Keratinocyte (primary cell): ENCODE results near the gene CRIM1. TPM values are rescaled to one million over a fixed set of nuclear protein-coding genes. Genes with fewer than 3 reads are reported as not detected.

Source experiments
- DNase-seq: peaks from one replicate; pipeline ENCODE4 v3.0.0-alpha.2; 2011; ENCODE audit warnings: low read depth, missing footprints, low spot score
- FAIRE-seq: peaks from 2 replicates; lab custom pipeline; 2011; peaks lifted over from hg19 to GRCh38; lab: Jason Lieb, UNC
- H2AFZ ChIP-seq: 2 replicates; pipeline ENCODE4 v1.6.0; 2012; ENCODE audit warnings: low read length, control low read depth, inconsistent platforms; ENCODE audit not compliant: control insufficient read depth
- H3K27ac ChIP-seq: 2 replicates; pipeline ENCODE4 v1.5.1; 2011; ENCODE audit warnings: low read length; ENCODE audit not compliant: control insufficient read depth, insufficient read depth
- H3K27me3 ChIP-seq: 3 replicates; pipeline ENCODE4 v1.6.0; 2011; ENCODE audit warnings: low read length; ENCODE audit not compliant: control insufficient read depth, insufficient read depth; ENCODE audit errors: extremely low read depth
- H3K36me3 ChIP-seq, 2 experiments: 2 replicates in 1 of 2; 3 replicates in 1 of 2; pipeline ENCODE4 v1.5.1; 2011; ENCODE audit warnings: low read length in 2 of 2, mild to moderate bottlenecking in 1 of 2; ENCODE audit not compliant: control insufficient read depth in 2 of 2, insufficient read depth in 2 of 2; ENCODE audit errors: extremely low read depth in 1 of 2
- H3K4me1 ChIP-seq: 3 replicates; pipeline ENCODE4 v1.5.1; 2011; ENCODE audit warnings: low read length; ENCODE audit not compliant: control insufficient read depth, insufficient read depth; ENCODE audit errors: extremely low read depth
- H3K4me2 ChIP-seq: 3 replicates; pipeline ENCODE4 v1.6.0; 2011; ENCODE audit warnings: low read depth, low read length; ENCODE audit not compliant: control insufficient read depth, insufficient read depth; ENCODE audit errors: extremely low read depth
- H3K4me3 ChIP-seq, 3 experiments: fragments of 200-600 bp in 1 of 3; sonication (generic) in 1 of 3; 2 replicates in 2 of 3; 3 replicates in 1 of 3; pipeline ENCODE4 v1.5.1; 2011 to 2016; ENCODE audit warnings: low read length in 3 of 3, mild to moderate bottlenecking in 3 of 3, control low read depth in 2 of 3, inconsistent platforms in 1 of 3, low read depth in 1 of 3, mixed read lengths in 1 of 3, mixed run types in 1 of 3, moderate library complexity in 1 of 3; ENCODE audit not compliant: control insufficient read depth in 2 of 3, insufficient read depth in 2 of 3; ENCODE audit errors: extremely low read depth in 1 of 3
- H3K79me2 ChIP-seq: 2 replicates; pipeline ENCODE4 v1.6.0; 2012; ENCODE audit warnings: low read length; ENCODE audit not compliant: control insufficient read depth, insufficient read depth
- H3K9ac ChIP-seq: 3 replicates; pipeline ENCODE4 v1.6.0; 2011; ENCODE audit warnings: low read length; ENCODE audit not compliant: control insufficient read depth, insufficient read depth; ENCODE audit errors: extremely low read depth
- H3K9me1 ChIP-seq: 3 replicates; pipeline ENCODE4 v1.6.0; 2011; ENCODE audit warnings: low read length; ENCODE audit not compliant: control insufficient read depth, insufficient read depth; ENCODE audit errors: extremely low read depth
- H3K9me3 ChIP-seq: 2 replicates; pipeline ENCODE4 v1.5.1; 2012; ENCODE audit warnings: low read depth, low read length; ENCODE audit not compliant: control insufficient read depth
- H4K20me1 ChIP-seq: 3 replicates; pipeline ENCODE4 v1.6.0; 2011; ENCODE audit warnings: low read length; ENCODE audit not compliant: control insufficient read depth, insufficient read depth; ENCODE audit errors: extremely low read depth
- EZH2 ChIP-seq: IDR thresholded peaks from one replicate; pipeline ENCODE4 v1.6.1; 2012; ENCODE audit warnings: inconsistent platforms, mild to moderate bottlenecking, low read length, moderate library complexity
- dilution Hi-C: fragments of 300-500 bp; cut with MboI; formaldehyde crosslinking; loops from one replicate; pipeline ENCODE4 v1.7.0; 2020; ENCODE audit warnings: low sequenced_read_pairs; ENCODE audit not compliant: extremely low pct_ligation_motif_present
- polyA plus RNA-seq, 5 experiments: library from polyadenylated mRNA; depleted of rRNA in 3 of 5; stranded (reverse) in 3 of 5; stranded (forward) in 1 of 5; unstranded in 1 of 5; fragments of >200 nt; gene quantifications; 1 replicate in 1 of 5; 2 replicates in 3 of 5; 3 replicates in 1 of 5; pipeline versions ENCODE4 v1.2.1 to v1.2.3, GENCODE V29; 2011 to 2012; ENCODE audit warnings: missing spikeins in 2 of 5, low read depth in 1 of 5, low replicate concordance in 1 of 5
- TF ChIP-seq, protein P1 (sequence below), 3 experiments: IDR thresholded peaks in 1 of 3; conservative IDR thresholded peaks in 1 of 3; optimal IDR thresholded peaks in 1 of 3; 2 replicates in 2 of 3; 3 replicates in 1 of 3; pipeline versions ENCODE3 to v1.5.1; 2011; ENCODE audit warnings: low read length in 3 of 3, mild to moderate bottlenecking in 3 of 3, moderate library complexity in 2 of 3, control low read depth in 1 of 3, inconsistent platforms in 1 of 3; ENCODE audit not compliant: insufficient read depth in 2 of 3; ENCODE audit errors: extremely low read depth in 1 of 3

Gene CRIM1
- polyA plus RNA-seq, 1 donor (not counting 4 experiments of a cell fraction or from before 2014, with no cell fraction given) = 98.3 TPM

DNA sequence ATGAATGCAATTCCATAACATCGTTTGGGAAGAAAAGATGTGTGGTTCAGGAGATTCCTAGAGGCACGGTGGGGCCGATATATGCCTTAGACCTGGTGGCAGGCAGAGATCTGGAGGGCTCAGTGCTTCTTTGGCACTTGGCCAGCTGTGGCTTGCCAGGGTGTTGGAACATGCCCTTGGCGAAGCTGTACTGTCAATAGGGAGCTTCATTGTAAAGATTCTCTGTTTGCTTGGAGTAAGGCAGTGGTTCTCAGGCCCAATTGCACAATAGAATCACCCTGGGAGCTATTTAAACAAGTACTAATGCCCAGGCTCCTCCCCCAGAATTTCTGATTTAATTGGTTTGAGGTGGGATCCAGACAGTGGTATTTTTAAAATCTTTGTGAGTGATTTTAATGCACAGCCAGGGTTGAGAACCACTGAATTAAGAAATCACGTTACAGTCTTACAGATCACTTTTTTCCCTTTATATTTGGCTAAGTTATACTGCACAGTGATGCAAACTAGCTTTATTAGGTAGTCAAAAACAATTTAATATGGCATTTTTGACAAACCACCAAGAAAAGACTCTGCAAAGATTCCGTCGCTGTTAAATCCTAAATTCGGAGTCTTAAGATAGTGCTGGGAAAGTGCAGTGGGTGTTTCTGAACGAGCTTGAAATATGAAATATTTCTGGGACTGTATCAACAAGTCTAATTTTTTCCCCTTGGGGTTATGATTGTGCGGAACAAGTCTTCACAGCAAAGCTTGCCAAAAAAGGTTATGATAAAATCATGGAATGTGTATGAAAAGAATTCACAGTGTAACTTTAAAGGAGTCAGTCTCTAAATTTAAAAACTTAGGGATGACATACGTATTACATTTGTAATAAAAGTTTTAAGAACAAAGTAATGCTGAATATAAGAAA lies 78.0 kb downstream of the CRIM1 start:
- H3K36me3 ChIP-seq = peaks cover 6 to 8% of the 10 kb centered on the region in 2 experiments
- FAIRE-seq (peak; percentile 93), DNase-seq (peak; percentile 56)
- H3K4me1 ChIP-seq = peaks cover 47% of the 10 kb centered on the region
- H4K20me1 ChIP-seq = peaks cover 3% of the 10 kb centered on the region
- no peak overlapping the region for H2AFZ ChIP-seq
- peak overlapping the region; percentile 46 for H3K9ac ChIP-seq
- H3K9me3 ChIP-seq = no peaks in the 10 kb centered on the region
- peaks cover 65% of the 10 kb centered on the region for H3K79me2 ChIP-seq
- H3K4me2 ChIP-seq = peak overlapping the region; percentile 88
- dilution Hi-C loops = no loop called here
- H3K27me3 ChIP-seq = no peaks in the 10 kb centered on the region
- H3K9me1 ChIP-seq = no peaks in the 10 kb centered on the region
- H3K4me3 ChIP-seq = peak overlapping the region in 2 of 3 experiments; percentile 40 to 58
- peak overlapping the region; percentile 74 for H3K27ac ChIP-seq
- TF ChIP-seq EZH2 = no peak
- TF ChIP-seq, protein P1, sequence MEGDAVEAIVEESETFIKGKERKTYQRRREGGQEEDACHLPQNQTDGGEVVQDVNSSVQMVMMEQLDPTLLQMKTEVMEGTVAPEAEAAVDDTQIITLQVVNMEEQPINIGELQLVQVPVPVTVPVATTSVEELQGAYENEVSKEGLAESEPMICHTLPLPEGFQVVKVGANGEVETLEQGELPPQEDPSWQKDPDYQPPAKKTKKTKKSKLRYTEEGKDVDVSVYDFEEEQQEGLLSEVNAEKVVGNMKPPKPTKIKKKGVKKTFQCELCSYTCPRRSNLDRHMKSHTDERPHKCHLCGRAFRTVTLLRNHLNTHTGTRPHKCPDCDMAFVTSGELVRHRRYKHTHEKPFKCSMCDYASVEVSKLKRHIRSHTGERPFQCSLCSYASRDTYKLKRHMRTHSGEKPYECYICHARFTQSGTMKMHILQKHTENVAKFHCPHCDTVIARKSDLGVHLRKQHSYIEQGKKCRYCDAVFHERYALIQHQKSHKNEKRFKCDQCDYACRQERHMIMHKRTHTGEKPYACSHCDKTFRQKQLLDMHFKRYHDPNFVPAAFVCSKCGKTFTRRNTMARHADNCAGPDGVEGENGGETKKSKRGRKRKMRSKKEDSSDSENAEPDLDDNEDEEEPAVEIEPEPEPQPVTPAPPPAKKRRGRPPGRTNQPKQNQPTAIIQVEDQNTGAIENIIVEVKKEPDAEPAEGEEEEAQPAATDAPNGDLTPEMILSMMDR (optimal IDR thresholded peaks at IDR 0.05 in 1 of 3, IDR thresholded peaks at IDR 0.05 in 1 of 3, conservative IDR thresholded peaks at IDR 0.05 in 1 of 3; ENCODE audit: extremely low read depth in 1 of 3, insufficient read depth in 2 of 3, low read length in 3 of 3) = no peak

DNA sequence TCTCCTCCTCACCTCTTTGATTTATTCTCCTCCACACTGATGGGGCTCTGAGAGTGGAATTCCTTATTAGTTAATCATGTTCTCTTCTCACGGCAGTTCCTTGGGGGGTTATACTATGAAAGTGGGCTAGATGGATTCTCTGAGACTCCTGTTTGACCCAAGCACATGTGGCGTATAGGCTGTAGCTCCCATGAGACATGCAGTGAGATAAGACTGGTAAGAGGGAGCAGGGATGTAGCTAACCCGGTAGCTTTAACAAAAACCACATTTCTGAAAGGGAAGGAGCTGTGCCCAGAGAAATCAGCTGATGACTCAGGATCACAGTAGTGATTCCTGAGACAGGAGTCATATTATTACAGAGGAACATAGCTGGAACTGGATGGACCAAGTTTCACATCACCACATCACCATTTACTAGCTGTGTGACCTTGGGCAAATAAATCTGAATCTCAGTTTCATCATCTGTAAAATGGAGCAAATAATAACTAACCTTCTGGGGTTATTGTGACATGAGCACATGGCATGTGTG lies 82.9 kb downstream of the CRIM1 start:
- Histone ChIP-seq H3K79me2 (peaks cover 74% of the 10 kb centered on the region), H3K36me3 (peaks cover 28 to 33% of the 10 kb centered on the region in 2 experiments), H3K27me3 (no peaks in the 10 kb centered on the region), H3K4me3 (peak overlapping the region in 1 of 3 experiments; percentile 9), H3K9me3 (no peaks in the 10 kb centered on the region), H3K9ac (peak overlapping the region; percentile 71), H3K9me1 (peaks cover 5% of the 10 kb centered on the region), H4K20me1 (peaks cover 2% of the 10 kb centered on the region), H3K27ac (peak overlapping the region; percentile 94), H3K4me2 (peak overlapping the region; percentile 72), H3K4me1 (peaks cover 32% of the 10 kb centered on the region), H2AFZ (peak overlapping the region; percentile 57)
- DNase-seq = peak; percentile 56
- FAIRE-seq = peak; percentile 87
- TF ChIP-seq EZH2 = no peak
- TF ChIP-seq, protein P1 (optimal IDR thresholded peaks at IDR 0.05 in 1 of 3, IDR thresholded peaks at IDR 0.05 in 1 of 3, conservative IDR thresholded peaks at IDR 0.05 in 1 of 3; ENCODE audit: extremely low read depth in 1 of 3, insufficient read depth in 2 of 3, low read length in 3 of 3) = no peak
- dilution Hi-C loops = no loop called here
